IPS-18a (cell line): ENCODE results near the gene CLEC3B.
"Not testable (repeated sequence)": the region's sequence is repeated elsewhere in the genome, so short reads cannot be mapped to it uniquely, and the experiment has no call there.

Experiments used
- H3K27ac ChIP-seq: one replicate; pipeline ENCODE4 v1.5.1; 2013; ENCODE audit warnings: low read length
- H3K27me3 ChIP-seq: one replicate; pipeline ENCODE4 v1.6.1; 2013; ENCODE audit warnings: mild to moderate bottlenecking, low read length; ENCODE audit not compliant: control insufficient read depth, insufficient read depth
- H3K36me3 ChIP-seq: one replicate; pipeline ENCODE4 v1.6.1; 2013; ENCODE audit warnings: low read depth, low read length; ENCODE audit not compliant: control insufficient read depth
- H3K4me1 ChIP-seq: one replicate; pipeline ENCODE4 v1.6.1; 2013; ENCODE audit warnings: low read depth, low read length; ENCODE audit not compliant: control insufficient read depth
- H3K4me3 ChIP-seq: one replicate; pipeline ENCODE4 v1.5.1; 2013; ENCODE audit warnings: low read length
- H3K9ac ChIP-seq: one replicate; pipeline ENCODE4 v1.6.1; 2013; ENCODE audit warnings: mild to moderate bottlenecking, low read length, moderate library complexity
- H3K9me3 ChIP-seq: one replicate; pipeline ENCODE4 v1.6.1; 2013; ENCODE audit warnings: low read depth, low read length; ENCODE audit not compliant: control insufficient read depth

Gene CLEC3B

GRCh38 chr3:45041666-45042065 is 15.6 kb downstream of the CLEC3B start:
- Histone ChIP-seq H3K27me3 (peaks cover 8% of the 10 kb centered on the region), H3K9ac (no peak overlapping the region), H3K4me1 (peaks cover 6% of the 10 kb centered on the region), H3K36me3 (no peaks in the 10 kb centered on the region), H3K27ac (no peak overlapping the region), H3K4me3 (no peak overlapping the region), H3K9me3 (no peaks in the 10 kb centered on the region)

GRCh38 chr3:45042162-45042561 is 16.1 kb downstream of the CLEC3B start:
- H3K4me1 ChIP-seq, result peaks cover 6% of the 10 kb centered on the region
- H3K9ac ChIP-seq, result no peak overlapping the region
- H3K9me3 ChIP-seq, result no peaks in the 10 kb centered on the region
- no peak overlapping the region for H3K27ac ChIP-seq
- H3K4me3 ChIP-seq, result no peak overlapping the region
- no peaks in the 10 kb centered on the region for H3K36me3 ChIP-seq
- H3K27me3 ChIP-seq, result peaks cover 3% of the 10 kb centered on the region

- Histone ChIP-seq H3K9me3 (no peaks in the 10 kb centered on the region), H3K36me3 (no peaks in the 10 kb centered on the region), H3K27me3 (no peaks in the 10 kb centered on the region), H3K4me3 (no peak overlapping the region), H3K27ac (no peak overlapping the region), H3K4me1 (no peaks in the 10 kb centered on the region), H3K9ac (no peak overlapping the region)
Observed at GRCh38 chr3:45043728-45044299, 17.7 kb downstream of the CLEC3B start.

- Histone ChIP-seq H3K36me3 (no peaks in the 10 kb centered on the region), H3K9me3 (no peaks in the 10 kb centered on the region), H3K9ac (no peak overlapping the region), H3K27ac (no peak overlapping the region), H3K4me1 (no peaks in the 10 kb centered on the region), H3K27me3 (no peaks in the 10 kb centered on the region), H3K4me3 (no peak overlapping the region)
Observed at GRCh38 chr3:45048244-45048643, 22.1 kb downstream of the CLEC3B start.

GRCh38 chr3:45049807-45050206 is 23.7 kb downstream of the CLEC3B start:
- Histone ChIP-seq H3K4me3 (no peak overlapping the region), H3K9ac (no peak overlapping the region), H3K9me3 (no peaks in the 10 kb centered on the region), H3K4me1 (no peaks in the 10 kb centered on the region), H3K27ac (no peak overlapping the region), H3K36me3 (no peaks in the 10 kb centered on the region), H3K27me3 (peaks cover 9% of the 10 kb centered on the region)

GRCh38 chr3:45051685-45052084 is 25.6 kb downstream of the CLEC3B start:
- H3K9ac ChIP-seq, result no peak overlapping the region
- peaks cover 28% of the 10 kb centered on the region for H3K27me3 ChIP-seq
- no peaks in the 10 kb centered on the region for H3K36me3 ChIP-seq
- H3K4me3 ChIP-seq, result no peak overlapping the region
- H3K27ac ChIP-seq, result no peak overlapping the region
- no peaks in the 10 kb centered on the region for H3K9me3 ChIP-seq
- no peaks in the 10 kb centered on the region for H3K4me1 ChIP-seq

GRCh38 chr3:45053805-45054195 is 27.7 kb downstream of the CLEC3B start:
- H3K27ac ChIP-seq, H3K9me3 ChIP-seq, H3K36me3 ChIP-seq, H3K4me1 ChIP-seq, H3K9ac ChIP-seq, H3K4me3 ChIP-seq: not testable (repeated sequence)
- H3K27me3 ChIP-seq, result peaks cover 49% of the 10 kb centered on the region

- Histone ChIP-seq H3K27ac (no peak overlapping the region), H3K4me3 (no peak overlapping the region), H3K36me3 (no peaks in the 10 kb centered on the region), H3K9me3 (no peaks in the 10 kb centered on the region), H3K9ac (no peak overlapping the region), H3K4me1 (no peaks in the 10 kb centered on the region), H3K27me3 (peaks cover 54% of the 10 kb centered on the region)
Observed at GRCh38 chr3:45054196-45054857, 28.2 kb downstream of the CLEC3B start.

GRCh38 chr3:45055032-45055410 is 28.9 kb downstream of the CLEC3B start:
- Histone ChIP-seq H3K36me3 (no peaks in the 10 kb centered on the region), H3K4me3 (no peak overlapping the region), H3K27ac (no peak overlapping the region), H3K9me3 (no peaks in the 10 kb centered on the region), H3K27me3 (peaks cover 61% of the 10 kb centered on the region), H3K9ac (no peak overlapping the region), H3K4me1 (no peaks in the 10 kb centered on the region)

GRCh38 chr3:45055411-45056143 is 29.5 kb downstream of the CLEC3B start:
- peaks cover 64% of the 10 kb centered on the region for H3K27me3 ChIP-seq
- no peaks in the 10 kb centered on the region for H3K9me3 ChIP-seq
- no peaks in the 10 kb centered on the region for H3K4me1 ChIP-seq
- H3K27ac ChIP-seq, result no peak overlapping the region
- no peak overlapping the region for H3K9ac ChIP-seq
- no peak overlapping the region for H3K4me3 ChIP-seq
- H3K36me3 ChIP-seq, result no peaks in the 10 kb centered on the region

GRCh38 chr3:45056608-45057301 is 30.7 kb downstream of the CLEC3B start:
- Histone ChIP-seq H3K4me1 (no peaks in the 10 kb centered on the region), H3K27ac (no peak overlapping the region), H3K36me3 (no peaks in the 10 kb centered on the region), H3K9ac (no peak overlapping the region), H3K9me3 (no peaks in the 10 kb centered on the region), H3K4me3 (no peak overlapping the region), H3K27me3 (peaks cover 74% of the 10 kb centered on the region)
